8988T (cell line): ENCODE measurements around the gene IPPK.

Experiments used
- DNase-seq: peaks from one replicate; pipeline ENCODE4 v3.0.0; 2011

The IPPK gene

DNA sequence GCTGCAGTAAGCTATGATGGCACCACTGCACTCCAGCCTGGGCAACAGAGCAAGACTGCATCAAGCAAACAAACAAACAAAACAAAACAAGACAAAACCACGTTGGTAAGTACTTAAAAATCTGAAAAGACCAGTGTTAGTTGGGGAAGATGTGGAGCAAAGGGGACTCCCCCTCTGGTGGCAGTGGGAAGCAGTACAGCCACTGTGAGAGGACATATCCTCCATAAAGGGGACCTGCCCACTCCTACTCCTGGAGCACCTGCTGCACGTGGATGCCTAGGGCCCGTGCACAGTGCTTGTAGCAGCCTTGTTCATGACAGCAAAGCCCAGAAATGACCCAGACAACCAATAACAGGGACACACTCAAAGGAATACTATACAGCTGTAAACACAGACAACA is 17.0 kb upstream of the IPPK start:
- DNase-seq, result no peak

DNA sequence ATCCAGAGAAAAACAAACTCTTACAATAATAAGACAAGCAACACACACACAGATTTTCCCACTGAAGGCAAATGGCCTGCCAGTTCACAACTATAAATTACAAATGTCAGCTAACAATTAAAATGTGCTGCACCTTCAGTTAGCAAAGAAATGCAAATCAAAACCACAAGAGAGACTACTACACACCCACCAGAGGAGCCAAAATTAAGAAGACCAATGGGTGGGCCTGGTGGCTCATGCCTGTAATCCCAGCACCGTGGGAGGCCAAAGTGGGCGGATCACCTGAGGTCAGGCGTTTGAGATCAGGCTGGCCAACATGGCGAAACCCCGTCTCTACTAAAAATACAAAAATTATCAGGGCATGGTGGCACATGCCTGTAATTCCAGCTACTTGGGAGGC is 15.1 kb upstream of the IPPK start:
- no peak for DNase-seq

DNA sequence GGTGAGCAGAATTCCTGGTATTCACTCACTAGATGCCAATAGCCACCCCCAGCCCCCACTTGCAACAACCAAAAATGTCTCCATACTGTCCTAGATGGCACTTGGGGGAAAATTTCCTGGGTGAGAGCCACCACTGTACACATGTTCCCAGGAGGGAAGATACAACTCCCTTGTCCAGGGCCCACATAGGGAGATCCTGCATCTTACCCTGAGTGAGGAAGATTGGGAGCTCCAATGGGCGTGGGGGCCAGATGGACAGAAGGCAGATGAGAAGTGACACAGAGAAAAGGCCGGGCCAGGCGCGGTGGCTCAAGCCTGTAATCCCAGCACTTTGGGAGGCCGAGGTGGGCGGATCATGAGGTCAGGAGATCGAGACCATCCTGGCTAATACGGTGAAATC is 12.3 kb upstream of the IPPK start:
- no peak for DNase-seq

DNA sequence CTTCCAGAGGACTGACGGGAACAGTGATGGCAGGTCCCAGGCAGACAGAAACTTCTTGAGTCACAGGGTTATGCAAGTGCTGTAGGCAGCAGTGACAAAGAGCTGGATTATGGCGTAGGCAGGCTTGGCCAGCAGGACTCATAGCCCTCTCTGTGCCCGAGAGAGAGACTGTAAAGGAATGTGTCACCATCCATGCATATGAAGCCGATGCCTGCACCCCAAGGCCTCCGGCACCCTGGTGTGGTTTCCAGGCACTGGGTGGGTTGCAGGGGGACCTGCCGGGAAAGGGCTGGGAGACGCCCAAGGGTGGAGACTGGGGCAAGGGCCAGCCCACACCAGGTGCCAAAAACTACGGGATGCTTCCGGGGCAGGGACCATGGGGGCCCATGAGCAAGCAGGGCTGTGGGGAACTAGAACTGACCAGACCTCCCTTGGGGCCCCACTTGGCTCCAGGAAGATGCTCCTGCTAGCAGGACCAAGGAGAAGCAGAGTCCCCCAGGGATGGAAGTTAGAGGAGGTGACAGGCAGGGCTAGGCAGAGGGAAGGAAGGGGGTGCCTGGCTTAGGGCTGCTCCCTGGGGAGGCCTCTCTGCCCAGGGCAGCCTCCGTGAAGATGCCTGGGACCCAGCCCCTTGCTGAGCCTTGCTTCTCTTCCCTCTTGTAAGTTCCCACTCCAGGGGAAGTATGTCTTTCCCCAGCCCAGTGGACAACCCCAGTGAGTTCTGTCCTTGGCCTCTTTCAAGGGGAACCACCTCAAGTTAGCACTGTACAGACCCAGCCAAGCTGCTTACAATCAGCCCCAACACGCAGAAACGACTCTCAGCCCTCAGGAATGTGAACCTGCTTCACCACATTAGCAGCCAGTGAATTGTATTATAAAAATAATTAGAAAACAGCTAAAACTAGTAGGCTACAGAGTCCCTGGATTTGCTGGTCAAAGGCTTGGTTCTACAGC is 10.5 kb upstream of the IPPK start:
- no peak for DNase-seq

DNA sequence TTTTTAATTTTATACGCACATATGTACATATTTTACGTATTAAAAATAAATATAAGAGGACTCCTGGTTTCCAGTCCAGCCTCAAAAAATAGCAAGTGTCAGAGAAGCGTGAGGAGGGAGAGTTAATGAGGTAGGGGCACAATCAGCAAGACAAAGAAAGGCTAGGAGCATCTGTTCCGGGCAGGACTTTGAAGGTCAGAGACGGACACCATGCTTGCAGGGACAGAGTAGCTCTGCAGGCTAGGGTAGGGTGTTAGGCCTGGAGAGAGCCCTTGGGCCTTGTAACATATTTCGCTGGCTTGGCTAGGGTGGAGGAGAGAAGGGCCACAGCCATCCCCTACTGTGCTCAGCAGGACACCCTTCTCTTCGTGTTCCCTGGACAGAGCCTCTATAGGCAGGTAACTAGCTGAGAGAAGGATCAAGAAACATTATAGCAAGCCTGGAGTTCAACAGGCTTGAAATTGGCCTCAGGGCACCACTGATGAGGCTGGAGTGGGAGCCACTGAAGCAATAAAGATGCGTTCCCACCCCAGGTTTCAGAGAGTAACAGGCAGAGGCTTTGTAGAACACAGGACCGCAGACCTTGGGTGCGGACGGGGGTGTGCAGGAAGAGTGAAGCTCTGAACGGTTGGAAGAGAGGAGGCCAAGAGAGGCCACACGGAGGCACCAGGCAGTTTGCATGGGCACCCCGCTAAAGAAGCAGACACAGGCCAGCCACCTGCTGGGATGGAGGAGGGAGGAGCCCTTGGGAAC is 9.7 kb upstream of the IPPK start:
- no peak for DNase-seq

DNA sequence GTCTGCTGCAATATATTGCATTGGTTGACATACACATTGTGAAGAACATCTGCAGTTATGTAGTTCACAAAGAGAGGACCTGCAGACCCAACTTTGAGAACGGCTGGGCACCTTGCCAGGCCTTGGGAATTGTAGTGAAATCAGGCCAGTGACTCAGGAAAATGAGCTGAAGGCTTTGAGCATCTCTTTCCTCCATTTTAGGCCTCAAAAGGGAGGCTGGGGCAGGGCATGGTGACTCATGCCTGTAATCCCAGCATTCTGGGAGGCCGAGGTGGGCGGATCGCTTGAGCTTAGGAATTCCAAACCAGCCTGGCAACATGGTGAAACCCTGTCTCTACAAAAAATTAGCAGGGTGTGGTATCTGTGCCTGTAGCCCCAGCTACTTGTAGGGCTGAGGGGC is 1.4 kb upstream of the IPPK start:
- no peak for DNase-seq

DNA sequence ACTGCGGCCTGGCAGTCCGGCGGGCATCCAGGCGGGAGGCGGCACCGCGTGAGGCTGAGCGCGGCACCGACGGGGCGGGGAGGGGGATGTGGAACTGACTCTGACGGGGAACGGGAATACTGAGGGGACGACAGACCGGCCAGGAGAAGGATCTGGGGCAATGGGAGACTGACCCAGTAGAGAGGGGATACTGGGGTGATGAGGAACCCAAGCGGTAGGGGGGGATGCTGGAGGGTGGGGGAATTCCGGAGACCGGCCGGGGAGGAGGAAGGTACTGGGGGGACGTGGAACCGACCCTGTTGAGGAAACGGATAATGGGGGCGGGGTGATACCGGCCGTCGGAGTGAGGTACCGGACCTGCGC is 423 bp downstream of the IPPK start:
- no peak for DNase-seq

DNA sequence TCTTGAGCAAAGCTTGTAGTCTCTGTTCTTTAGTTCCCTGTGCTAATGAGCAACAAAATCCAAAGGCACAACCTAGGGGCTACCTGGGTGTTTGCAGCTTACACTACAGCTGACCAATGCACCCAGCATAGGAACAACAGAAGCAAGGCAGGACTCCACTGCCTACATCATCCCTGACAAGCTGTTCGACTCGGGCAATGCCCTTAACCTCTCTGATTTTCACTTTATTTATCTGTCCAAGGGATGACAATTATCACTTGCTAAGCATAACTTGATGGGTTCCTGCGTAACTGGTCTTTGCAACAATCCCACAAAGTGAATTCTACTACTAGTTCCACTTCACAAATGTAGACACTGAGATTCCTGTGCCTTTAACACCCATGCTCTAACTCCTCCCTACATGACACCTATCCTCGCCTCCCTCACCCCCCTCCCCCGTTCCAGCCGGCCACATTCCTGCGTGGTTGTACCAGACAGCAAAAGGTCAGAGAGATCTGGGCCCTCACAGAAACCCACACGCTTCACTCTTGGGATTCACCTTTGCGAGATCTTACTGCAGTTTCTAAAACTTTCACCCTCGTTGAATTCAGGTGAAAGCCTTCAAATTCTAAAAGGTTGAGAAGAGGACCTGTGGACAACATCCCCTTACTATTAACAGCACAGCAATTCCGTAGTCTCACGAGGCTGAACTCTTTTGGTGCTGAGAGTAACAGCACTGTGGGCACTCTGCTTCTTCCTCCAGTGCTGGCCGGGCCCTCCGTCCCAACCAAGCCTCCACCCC is 995 bp downstream of the IPPK start:
- DNase-seq, result no peak

DNA sequence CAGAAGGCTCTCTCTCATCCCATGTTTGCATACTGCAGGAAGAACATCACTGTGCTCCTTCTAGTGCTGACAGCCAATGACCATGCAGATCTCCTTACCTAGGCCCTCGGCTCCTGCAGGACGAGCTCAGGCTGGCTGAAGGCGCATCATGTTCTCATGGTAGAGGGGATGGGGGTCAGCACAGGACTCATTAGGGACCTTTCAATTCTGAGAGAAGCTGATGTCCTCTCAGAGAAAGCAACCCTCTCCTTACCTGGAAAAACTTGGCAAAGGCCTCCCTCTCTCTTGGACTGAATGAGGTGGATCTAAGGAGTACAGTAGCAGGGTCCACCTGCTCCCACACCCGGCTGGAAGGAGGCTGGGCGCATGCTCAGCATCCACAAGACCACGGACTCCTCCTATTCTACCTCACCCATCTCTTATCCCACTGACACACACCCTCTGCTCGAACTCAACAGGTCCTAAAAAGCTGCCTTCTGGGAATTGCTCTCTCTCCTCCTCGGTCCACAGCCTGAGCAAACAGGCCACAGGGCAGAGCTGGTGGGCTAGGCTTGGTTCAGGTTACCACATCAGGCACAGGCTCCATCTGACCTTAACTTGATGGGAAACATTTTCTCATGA is 2.9 kb downstream of the IPPK start:
- DNase-seq, result no peak

DNA sequence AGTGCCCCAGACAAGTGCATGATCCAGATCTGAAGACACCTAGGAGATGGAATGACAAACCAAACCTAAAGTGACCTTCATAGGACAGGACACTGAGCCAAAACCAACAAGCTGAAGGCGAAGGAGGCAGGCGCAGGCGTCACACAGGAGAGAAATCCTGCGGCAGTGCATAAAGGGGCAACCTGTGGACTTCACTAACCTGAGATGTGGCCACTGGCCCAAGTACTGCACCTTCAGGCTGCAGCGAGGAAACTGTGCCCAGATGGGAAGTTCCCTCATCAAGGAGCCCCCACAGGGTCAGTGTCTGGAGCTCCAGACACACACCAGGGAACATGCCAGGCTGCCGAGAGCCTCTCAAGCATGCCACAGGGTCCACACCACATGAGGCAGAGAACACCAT is 3.7 kb downstream of the IPPK start:
- no peak for DNase-seq

DNA sequence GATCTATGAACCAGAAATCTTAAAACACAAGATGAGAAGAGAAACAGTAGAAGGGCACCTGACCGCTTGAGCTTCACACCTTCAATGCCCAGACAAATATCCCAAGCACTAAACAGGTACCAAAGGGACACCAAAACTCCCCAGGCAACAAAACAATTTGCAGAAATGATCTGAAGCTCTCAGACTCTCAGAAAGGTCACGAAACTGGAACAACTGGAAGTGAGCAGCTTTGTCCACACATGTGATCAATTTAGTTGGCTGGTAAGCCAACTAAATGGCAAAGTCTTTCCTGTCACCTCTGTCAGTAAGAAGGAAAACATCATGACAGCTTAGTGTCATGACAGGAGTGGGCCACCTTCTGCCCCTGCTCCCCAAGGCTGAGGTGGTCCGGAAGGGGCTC is 4.1 kb downstream of the IPPK start:
- no peak for DNase-seq

DNA sequence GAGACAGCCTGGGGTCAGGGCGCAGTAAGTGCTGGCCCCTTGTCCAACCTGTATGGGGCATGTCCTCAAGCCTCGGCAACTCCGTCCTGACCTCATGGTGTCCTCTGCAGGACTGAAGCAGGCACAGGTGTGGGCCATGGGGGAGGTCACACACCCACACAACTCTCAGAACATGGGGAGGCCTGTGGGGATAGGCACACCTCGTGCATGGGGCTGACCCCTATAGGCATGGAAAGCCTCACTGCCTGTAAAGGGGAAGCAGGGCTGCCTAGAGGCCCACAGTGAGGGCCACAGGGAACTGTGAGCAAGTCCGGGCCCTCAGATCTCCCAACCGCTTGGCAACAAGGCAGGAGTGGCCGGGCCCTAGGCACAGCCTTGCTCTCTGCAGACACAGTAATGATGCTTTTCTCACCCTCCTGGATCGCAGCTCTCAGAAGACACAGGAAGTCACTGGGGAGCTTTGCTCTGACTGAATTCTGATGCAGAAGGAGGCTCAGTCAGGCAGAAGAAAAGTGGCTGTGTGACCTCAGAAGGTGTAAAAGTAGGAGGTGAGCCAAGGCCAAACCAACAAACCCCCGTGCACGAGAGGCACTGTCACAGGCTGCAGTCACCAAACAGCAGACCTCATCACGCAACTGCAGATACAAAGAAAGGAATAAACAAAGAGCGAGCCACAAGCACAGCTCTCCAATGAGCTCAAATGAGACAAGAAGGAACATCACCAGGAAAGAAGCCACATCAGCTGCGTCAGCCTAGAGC is 5.4 kb downstream of the IPPK start:
- no peak for DNase-seq

DNA sequence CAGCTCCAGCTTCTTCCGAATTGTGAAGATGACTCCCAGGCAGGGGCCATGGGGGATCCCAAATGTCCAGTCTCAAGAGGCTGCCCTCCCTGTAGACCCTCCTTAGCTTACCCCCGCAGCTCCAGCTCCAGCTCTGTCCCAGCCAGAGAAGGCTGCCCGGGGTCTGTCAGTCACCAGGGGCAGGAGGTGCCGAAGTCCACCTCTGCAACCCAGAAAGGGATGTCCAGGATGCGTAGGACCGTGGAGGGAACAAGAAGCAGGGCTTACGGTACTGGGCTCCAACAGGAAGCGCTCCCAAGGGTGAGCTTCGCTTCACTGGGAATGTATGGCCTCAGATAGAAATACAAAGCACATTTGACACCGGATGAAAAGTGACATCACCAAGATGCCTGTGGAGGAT is 6.0 kb downstream of the IPPK start:
- no peak for DNase-seq

DNA sequence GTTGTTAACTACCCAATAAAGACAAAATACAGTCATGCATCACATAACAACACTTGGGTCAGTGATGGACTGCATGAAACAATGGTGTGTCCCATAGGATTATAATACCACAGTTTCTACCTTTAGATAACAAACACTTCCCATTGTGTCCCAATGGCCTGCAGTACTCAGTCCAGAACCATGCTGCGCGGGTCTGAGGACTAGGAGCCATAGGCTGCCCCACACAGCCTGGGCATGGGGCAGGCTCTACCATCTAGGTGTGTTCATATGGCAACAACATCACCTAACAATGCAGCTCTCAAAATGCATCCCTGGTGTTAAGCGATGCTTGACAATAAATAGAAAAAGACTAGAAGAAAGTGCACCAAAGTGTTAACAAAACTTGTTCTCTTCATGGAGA is 6.8 kb downstream of the IPPK start:
- no peak for DNase-seq

DNA sequence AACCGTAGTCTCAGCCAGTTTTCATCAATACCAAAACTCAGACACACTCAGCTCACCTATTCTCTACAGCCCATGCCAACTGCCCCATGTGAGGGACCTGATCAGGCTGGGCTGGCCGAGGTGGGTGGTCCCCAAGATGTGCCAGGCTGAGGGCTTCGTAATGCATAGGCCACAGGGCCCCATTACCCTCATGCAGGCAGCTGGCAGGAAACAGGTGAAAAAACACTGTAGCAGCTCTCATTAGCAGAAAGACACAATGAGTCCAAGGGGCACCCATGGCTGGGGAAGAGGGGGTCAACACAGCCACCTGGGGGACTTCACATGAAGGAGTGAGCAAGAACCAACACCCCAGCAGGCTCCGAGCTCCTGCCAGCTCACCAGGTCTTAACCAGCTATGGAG is 8.2 kb downstream of the IPPK start:
- no peak for DNase-seq

DNA sequence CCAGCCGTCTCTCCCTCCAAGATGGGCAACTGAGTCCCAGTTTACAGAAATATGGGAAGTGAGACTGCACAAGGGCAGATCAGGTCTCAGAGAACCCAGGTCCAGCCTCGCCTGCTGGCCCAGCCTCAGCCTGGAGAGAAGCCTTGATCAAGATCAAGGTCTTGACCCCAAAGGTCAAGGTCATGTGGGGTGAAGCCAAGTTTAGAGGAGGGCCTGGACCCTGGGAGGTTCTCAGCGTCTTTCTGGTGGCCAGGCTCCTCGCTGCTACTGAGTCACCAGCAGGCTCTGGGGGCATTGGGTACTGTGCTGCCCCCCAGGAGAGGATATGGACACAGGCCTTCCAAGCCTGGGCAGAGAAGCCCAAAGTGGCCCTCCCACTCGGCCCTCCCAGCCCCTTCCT is 8.8 kb downstream of the IPPK start:
- DNase-seq, result no peak

DNA sequence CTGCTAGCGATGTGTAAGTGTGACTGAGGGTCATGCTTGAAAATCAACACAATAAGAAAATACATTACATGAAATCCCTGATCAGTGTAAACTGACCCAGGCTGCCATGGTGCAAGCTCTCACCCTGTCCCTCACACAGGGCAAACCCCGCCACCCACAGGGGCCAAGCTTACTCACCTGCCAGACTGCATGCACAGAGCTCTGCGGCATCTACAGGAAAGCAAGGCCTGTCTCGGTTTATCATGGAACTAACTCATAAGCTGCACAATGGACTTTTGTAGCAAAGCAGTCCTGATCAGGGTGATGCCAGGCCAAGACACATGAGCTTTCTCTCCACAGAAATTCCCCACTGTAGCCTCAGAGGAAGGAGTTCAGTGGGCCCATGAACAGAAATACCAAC is 9.7 kb downstream of the IPPK start:
- DNase-seq, result no peak

DNA sequence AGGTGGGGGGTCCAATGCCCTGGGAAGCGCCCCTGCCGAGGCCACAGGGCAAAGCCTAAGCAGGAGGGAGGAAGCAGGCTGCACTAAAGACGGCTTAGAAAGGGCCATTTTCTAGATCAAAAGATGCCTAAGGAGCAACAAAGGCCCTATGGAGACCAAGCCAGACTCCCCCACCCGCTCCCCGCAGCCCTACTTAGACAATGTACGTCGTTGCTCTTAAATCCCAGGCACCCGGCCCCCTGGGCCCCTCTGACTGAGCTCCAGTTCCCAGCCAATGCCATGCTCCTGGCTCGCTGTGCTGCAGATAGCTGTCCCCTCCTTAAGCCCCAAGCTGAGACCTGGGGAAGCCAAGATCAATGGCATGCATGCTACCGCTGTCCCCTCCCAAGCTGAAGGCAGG is 10.3 kb downstream of the IPPK start:
- no peak for DNase-seq

DNA sequence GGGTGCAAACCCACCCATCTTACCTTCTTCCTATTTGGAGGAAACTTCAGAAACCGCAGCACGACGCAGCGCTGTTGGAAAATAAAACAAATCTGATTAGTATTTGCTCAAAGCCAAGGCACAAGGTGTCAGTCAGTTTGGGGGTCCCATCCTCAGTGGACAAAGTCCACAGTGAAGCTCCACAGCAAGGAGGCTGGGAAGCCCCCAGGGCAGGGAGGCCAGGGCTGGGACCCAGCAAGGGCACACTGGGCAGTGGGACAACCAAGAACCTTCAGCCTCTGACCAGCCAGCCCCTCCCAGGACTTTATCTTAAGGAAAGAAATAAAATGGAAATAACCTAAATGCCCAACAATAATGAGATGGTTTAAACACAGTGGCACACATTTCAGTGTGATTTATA is 11.3 kb downstream of the IPPK start:
- no peak for DNase-seq

DNA sequence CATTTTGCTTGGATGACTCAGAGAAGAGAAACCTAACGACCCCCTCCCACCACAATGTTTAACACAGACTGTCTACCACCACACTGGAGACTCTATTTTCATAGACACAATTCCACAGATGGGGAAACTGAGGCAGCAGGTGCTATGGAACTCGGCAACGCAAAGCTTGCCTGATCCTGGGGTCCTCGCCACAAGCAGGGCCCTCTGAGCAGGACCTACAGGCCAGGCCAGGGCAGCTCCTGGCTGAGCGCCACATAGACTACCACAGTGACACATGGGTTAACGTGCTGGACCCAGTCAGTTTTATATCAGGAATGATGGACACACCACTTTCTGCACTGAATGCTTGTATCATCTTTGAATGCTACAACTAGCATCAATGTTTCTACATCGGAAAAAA is 11.8 kb downstream of the IPPK start:
- DNase-seq, result no peak

DNA sequence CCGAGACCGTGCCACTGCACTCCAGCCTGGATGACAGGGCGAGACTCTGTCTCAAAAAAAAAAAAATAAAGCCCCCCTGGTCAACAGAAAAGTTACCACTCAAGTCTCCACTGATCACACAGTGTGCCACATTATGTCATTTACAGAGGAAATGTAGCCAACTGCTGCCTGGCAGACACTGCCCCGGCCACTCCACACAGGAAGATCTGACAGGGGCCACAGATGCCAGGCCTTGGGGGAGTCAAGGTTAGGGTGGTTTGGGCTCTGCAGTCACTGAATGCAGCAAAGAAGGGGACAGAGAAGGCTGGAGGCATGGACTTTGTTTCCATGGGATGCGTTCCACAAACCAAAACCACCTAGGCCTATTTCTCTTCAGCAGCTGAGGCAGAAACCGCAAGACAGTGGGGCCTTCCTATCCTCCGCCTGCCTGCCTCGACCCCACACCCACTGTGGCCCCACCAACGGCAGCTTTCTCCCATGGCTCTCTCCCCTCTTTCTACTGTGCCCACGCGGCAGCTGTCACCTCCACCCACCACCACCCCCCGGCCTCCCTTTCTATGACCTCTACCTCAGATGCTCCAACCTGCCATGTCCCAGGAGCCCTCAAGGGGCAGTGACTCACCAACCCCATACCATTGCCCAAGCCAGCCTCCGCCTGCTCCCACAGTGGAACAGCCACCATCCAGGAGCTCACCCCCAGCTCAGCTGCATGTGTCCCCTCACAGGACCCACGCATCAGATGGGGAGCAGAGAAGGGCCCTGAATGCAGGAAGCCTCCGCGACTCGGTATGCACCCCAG is 12.4 kb downstream of the IPPK start:
- no peak for DNase-seq

DNA sequence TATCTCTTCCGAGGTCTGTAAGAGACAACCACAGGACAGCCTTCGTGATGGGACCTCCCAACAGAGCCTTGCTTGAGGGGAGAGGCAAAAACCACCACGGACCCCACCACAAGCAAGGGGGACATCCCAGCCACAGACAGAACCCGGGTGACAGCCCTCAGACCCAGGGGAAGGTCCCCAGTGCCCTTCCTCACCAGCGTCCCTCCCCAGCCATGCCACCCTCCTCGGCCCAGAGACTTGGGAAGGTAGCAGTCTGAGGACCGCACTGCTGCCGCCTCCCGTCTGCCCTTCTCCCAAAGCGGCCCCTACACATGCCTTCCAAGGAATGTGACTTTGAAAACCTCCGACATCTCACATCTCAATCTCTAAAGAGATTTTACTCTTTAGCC is 13.4 kb downstream of the IPPK start:
- no peak for DNase-seq
